ENCODE measurements around the gene CPPED1.

CPPED1 gene

DNA sequence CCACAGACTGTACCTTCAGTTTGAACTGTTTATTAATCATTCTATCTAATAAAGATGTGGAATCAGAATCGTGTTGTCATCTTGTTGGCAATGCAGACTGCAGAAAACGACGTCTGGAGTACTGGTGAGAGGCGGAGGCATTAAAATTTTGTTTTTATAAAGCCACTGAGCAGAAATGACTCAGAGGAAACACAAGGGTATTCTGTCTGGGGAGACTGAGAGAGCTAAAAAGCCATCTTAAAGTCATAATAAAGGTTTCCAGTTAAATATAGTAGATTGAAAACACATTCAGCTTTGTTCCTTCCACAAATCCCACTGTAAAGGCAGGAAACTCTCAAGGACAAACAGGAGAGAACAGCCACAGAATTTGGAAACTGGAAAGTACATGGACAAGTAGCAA is 74.2 kb downstream of the CPPED1 start:
- peak; percentile 56 to 70 for ATAC-seq

DNA sequence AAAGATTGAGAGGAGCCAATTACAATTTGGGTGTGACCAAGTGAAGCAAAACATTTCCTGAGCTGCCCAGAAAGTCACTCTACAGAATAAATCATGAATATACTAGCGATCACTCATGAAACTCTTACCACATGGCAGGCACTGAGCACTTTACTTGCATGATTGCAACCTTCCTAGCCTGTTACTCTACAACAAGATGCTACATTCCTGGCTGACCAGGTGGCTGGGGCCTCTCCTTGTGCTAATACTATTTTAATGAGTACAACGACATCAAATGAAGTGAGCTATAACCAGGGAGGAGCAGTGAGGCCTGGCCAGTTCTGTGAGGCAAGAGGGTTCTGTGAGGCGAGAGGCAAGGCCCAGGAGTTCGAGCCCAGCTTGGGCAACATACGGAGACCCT is 75.2 kb downstream of the CPPED1 start:
- no peak for ATAC-seq

GRCh38 chr16:12724226-12724625 is 79.5 kb downstream of the CPPED1 start:
- ATAC-seq, result no peak

- no peak for ATAC-seq
Observed at GRCh38 chr16:12723681-12724080, 80.0 kb downstream of the CPPED1 start.

GRCh38 chr16:12721841-12722421 is 81.8 kb downstream of the CPPED1 start:
- no peak for ATAC-seq

DNA sequence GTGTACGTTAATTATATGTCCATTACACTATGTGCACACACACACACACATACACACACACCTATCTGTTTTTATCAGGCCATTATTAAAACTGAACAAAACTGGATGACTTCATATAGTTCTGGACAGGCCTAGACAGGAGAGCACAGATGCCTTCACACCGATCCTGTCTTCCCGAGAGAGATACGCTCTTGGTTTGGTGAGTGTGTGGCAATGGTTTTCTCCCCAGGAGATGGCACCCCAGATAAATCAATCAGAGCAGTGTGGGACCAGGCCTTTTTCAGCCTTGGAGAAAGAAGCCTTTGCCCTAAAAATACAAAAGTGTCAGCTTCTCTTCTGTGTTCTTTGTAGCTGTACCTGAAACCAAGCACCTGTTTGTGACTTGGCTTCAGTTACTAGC is 83.7 kb downstream of the CPPED1 start:
- ATAC-seq, result no peak

GRCh38 chr16:12716658-12717057 is 87.0 kb downstream of the CPPED1 start:
- no peak for ATAC-seq

- ATAC-seq, result no peak
Observed at GRCh38 chr16:12709807-12710206, 93.9 kb downstream of the CPPED1 start.

DNA sequence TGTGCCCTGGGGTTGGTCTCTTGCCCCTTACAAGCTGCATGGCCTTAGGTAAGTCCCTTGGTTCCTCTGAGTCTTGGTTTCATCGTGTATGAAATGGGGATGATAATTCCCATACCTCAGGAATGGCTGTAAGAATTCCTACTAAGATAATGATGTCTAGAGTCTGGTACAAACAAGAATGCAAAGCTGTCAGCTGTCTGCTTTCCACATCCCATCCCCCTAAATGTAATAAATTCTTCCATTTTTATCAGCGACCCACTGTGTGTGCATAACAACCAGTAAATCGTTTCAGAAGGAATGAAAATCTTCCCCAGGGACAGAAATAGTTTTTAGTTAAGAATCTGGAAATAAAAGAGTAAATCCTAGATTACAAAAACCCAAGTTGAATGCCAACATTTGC is 95.4 kb downstream of the CPPED1 start:
- ATAC-seq, result no peak

GRCh38 chr16:12706628-12707027 is 97.1 kb downstream of the CPPED1 start:
- ATAC-seq, result no peak

DNA sequence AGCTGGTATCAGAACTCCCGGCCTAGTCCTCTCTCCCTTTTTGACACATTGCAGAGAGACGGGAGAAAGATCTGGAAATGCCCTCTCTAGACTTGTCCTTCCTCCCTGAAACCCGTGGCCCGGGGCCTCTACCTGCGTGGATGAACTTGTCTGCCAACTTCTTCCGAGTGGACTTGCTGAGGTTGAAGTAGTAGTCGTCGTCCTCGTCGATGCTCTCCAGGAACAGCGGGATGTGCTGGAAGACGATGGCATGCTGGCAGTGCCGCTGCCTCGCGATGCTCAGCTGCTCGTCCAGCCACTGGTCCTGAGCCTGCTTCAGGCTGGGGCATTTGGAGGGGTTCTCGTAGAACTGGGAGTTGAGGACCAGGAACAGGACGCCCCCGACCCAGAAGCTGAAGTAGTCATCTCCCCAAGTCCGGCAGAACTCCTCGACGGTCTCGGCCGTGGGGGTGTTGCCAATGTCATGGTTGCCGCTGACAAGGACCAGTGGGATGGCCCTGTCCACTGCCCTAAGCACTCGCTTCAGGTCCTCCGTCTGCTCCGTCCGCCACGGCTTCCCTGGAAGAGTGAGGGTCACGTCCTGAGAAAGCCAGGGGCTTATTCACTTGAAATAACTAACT is 99.1 kb downstream of the CPPED1 start:
- no peak for ATAC-seq

- ATAC-seq, result no peak
Observed at GRCh38 chr16:12703935-12704334, 99.8 kb downstream of the CPPED1 start.

- no peak for ATAC-seq
Observed at GRCh38 chr16:12700161-12700560, 103.5 kb downstream of the CPPED1 start.

DNA sequence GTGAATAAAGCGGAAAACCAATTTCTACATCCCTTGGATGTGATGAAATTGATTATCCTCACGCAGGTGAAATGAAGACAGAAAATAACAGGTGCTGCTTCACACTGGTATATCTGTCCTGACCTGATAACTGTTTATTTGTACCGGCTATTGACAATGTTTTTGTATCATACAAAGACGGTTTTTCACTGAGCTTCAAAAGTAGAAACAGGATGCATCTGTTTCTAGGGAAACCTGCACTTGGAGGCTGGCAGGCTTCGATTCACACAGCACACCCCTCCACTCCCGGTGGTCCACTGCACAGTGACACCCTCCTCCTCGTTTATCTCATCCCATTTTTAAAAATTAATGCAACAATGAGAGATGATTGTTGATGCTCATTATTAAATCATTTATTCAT is 104.5 kb downstream of the CPPED1 start:
- ATAC-seq, result no peak

- no peak for ATAC-seq
Observed at GRCh38 chr16:12697437-12697836, 106.2 kb downstream of the CPPED1 start.

- no peak for ATAC-seq
Observed at GRCh38 chr16:12695454-12695853, 108.2 kb downstream of the CPPED1 start.

GRCh38 chr16:12690024-12690423 is 113.7 kb downstream of the CPPED1 start:
- no peak for ATAC-seq

GRCh38 chr16:12688951-12689850 is 114.5 kb downstream of the CPPED1 start:
- peak in 1 of 2 donors; percentile 36 for ATAC-seq

DNA sequence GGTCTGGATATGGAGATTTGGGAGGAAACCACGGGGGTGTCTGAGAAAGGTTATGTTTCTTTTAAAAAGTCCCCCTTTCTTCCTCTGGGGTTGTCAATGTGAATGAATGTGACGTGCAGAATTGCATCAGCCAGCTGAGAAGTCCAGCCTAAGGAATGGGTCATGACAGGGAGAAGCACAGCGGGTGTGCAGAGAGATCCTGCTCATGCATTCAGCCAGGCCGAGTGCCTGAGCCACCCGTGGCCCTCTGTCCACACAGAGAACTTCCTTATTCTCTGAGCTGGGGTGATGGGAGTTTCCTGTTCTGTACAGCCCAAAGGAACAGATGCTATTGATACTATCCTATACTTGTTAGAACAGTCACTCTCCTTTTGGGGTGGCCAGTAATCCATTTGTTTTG is 117.9 kb downstream of the CPPED1 start:
- ATAC-seq, result no peak

DNA sequence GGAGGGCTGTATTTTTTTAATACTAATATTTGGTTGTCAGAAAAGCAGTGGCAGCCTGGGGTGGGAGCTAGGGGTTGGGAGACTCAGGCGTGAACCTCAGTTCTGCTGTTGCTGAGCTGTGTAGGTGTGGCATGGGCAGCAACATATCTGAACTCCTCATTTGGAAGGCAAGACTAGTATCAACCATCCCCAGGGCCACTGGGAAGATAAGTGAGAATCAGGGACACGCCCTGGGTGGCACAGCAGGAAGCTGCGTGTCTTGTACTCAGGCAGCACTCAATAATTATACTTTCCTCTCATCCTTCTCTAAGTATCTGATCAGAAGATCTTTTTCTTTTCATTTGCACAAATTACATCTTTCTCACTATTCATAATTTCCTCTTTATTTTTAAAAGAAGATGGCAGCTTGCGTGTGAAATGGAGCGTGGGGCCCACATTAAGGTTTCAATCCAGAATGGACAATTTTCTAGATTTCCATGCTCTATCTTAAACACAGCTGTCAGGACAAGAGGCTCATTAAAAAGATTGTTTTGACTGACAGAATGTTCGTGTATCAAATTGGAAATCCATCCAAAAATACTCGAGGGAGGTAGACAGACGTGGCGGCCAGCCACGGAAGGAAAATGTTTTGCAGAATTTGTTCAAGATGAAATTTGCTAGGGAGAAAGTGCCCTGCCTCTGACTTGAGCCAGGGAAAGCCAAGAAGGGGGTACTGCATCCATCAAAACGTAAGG is 121.1 kb downstream of the CPPED1 start:
- no peak for ATAC-seq

GRCh38 chr16:12681653-12682052 is 122.0 kb downstream of the CPPED1 start:
- ATAC-seq, result no peak

DNA sequence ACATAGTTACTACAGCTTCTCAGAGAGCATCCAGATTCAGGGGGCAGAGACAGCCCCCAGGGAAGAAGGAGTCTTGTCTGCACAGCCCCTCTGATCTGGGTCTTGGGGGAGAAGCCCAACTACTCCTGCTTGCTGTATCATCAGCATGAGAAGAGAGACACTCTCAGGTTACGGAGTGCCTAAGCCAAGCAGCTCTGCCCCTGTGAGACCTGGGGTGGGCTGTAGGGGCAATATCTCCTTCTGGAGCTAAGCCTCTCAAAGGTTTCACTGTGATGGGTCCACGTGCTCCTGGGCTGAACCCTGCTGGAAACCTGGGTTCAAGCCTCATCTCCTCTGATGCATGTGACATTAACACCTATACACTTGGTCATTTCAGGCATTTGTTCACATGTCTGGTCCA is 123.2 kb downstream of the CPPED1 start:
- no peak for ATAC-seq

- ATAC-seq, result no peak
Observed at GRCh38 chr16:12679660-12680272, 123.9 kb downstream of the CPPED1 start.

Measured in activated CD4-positive, CD25-positive, alpha-beta regulatory T cell treated with anti-CD3 and anti-CD28 coated beads, Interleukin-2, amount 50 U/mL, for 24 hours (primary cell).